ENCODE data around the gene APOL1.
"Not testable (repeated sequence)": the region's sequence is repeated elsewhere in the genome, so short reads cannot be mapped to it uniquely, and the experiment has no call there.

DNA sequence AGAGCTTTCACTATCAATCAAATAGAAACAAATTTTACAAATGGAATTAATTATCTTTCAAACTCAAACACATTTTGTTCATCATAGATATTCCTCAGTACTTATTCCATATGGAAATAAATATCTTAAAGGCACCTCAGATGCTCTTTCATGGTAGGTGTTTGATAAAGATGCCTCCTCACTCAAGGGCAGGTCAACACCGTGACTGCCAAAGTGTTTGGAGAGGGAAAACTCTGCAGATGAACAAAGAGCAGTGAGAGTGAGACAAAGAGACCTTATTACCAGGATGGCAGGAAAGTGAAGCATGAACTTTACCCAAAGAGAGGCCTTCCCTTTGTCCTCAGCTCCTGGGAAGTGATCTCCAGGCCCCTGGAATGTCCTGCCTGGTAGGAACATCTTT, 24.6 kb upstream of the APOL1 start:
- TF ChIP-seq POLR2A (IDR thresholded peaks at IDR 0.05), result not testable (repeated sequence)
- TF ChIP-seq, protein P1, sequence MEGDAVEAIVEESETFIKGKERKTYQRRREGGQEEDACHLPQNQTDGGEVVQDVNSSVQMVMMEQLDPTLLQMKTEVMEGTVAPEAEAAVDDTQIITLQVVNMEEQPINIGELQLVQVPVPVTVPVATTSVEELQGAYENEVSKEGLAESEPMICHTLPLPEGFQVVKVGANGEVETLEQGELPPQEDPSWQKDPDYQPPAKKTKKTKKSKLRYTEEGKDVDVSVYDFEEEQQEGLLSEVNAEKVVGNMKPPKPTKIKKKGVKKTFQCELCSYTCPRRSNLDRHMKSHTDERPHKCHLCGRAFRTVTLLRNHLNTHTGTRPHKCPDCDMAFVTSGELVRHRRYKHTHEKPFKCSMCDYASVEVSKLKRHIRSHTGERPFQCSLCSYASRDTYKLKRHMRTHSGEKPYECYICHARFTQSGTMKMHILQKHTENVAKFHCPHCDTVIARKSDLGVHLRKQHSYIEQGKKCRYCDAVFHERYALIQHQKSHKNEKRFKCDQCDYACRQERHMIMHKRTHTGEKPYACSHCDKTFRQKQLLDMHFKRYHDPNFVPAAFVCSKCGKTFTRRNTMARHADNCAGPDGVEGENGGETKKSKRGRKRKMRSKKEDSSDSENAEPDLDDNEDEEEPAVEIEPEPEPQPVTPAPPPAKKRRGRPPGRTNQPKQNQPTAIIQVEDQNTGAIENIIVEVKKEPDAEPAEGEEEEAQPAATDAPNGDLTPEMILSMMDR (IDR thresholded peaks at IDR 0.05), result not testable (repeated sequence)

Data from right lobe of liver (tissue), 4 donors.